Karpas-422 (cell line): ENCODE data around the gene RAB44. TPM values are rescaled to one million over a fixed set of nuclear protein-coding genes. Genes with fewer than 3 reads are reported as not detected.

Experiments
- DNase-seq: peaks from one replicate; pipeline ENCODE4 v3.0.0-alpha.2; 2015
- H2AFZ ChIP-seq: fragments of 200-600 bp; sonication (generic); 2 replicates; pipeline ENCODE4 v1.6.1; 2014; ENCODE audit warnings: antibody characterized with exemption, low read length, mixed read lengths
- H3K27ac ChIP-seq: fragments of 200-600 bp; sonication (generic); 2 replicates; pipeline ENCODE4 v1.5.1; 2014; ENCODE audit warnings: mild to moderate bottlenecking, low read length, moderate library complexity
- H3K27me3 ChIP-seq: fragments of 200-600 bp; sonication (generic); 2 replicates; pipeline ENCODE4 v1.6.1; 2014; ENCODE audit warnings: low read length, mixed read lengths
- H3K36me3 ChIP-seq: fragments of 200-600 bp; sonication (generic); 2 replicates; pipeline ENCODE4 v1.6.1; 2014; ENCODE audit warnings: low read length, mixed read lengths; ENCODE audit not compliant: insufficient read depth
- H3K4me1 ChIP-seq: fragments of 200-600 bp; sonication (generic); 2 replicates; pipeline ENCODE4 v1.6.1; 2014; ENCODE audit warnings: mild to moderate bottlenecking, low read length, mixed read lengths
- H3K4me2 ChIP-seq: fragments of 200-600 bp; sonication (generic); 2 replicates; pipeline ENCODE4 v1.6.1; 2014; ENCODE audit warnings: low read length, low read depth, mild to moderate bottlenecking; ENCODE audit not compliant: poor library complexity, severe bottlenecking
- H3K4me3 ChIP-seq: fragments of 200-600 bp; sonication (generic); 2 replicates; pipeline ENCODE4 v1.5.1; 2014; ENCODE audit warnings: mild to moderate bottlenecking, antibody characterized with exemption, low read length, mixed read lengths
- H3K79me2 ChIP-seq: fragments of 200-600 bp; sonication (generic); 2 replicates; pipeline ENCODE4 v1.6.1; 2014; ENCODE audit warnings: mild to moderate bottlenecking, low read length, mixed read lengths
- H3K9ac ChIP-seq: fragments of 200-600 bp; sonication (generic); 2 replicates; pipeline ENCODE4 v1.6.0; 2014; ENCODE audit warnings: low read length
- H3K9me2 ChIP-seq: fragments of 200-600 bp; sonication (generic), shearing (Covaris generic); replicated peaks from 2 replicates; pipeline ENCODE4 v1.6.0; 2014; ENCODE audit warnings: mild to moderate bottlenecking, low read length, moderate library complexity; ENCODE audit not compliant: insufficient read depth
- H3K9me3 ChIP-seq: fragments of 300-700, 200-600 bp; sonication (generic); 2 replicates; pipeline ENCODE4 v1.6.1; 2014; ENCODE audit warnings: low read length, mixed read lengths
- H4K20me1 ChIP-seq: fragments of 200-600 bp; sonication (generic); 2 replicates; pipeline ENCODE4 v1.6.1; 2014; ENCODE audit warnings: mild to moderate bottlenecking, antibody characterized with exemption, low read length, low read depth; ENCODE audit not compliant: insufficient read depth
- total RNA-seq: library from RNA; depleted of rRNA; stranded (reverse); fragments of >200 nt; shearing (Covaris generic); gene quantifications from 2 replicates; pipeline ENCODE4 v1.2.3, GENCODE V29; 2014; ENCODE audit warnings: low replicate concordance

The RAB44 gene
- total RNA-seq, 1 experiment from 2014 or later = not detected

GRCh38 chr6:36730424-36731380, 33.1 kb downstream of the RAB44 start:
- no peaks in the 10 kb centered on the region for H3K9me2 ChIP-seq
- no peaks in the 10 kb centered on the region for H3K79me2 ChIP-seq
- no peak for DNase-seq
- no peaks in the 10 kb centered on the region for H3K9me3 ChIP-seq
- no peaks in the 10 kb centered on the region for H4K20me1 ChIP-seq
- no peak overlapping the region for H3K4me2 ChIP-seq
- H3K27ac ChIP-seq = no peak overlapping the region
- H3K9ac ChIP-seq = no peak overlapping the region
- H2AFZ ChIP-seq = no peak overlapping the region
- no peaks in the 10 kb centered on the region for H3K27me3 ChIP-seq
- H3K4me3 ChIP-seq = no peak overlapping the region
- no peaks in the 10 kb centered on the region for H3K36me3 ChIP-seq
- no peaks in the 10 kb centered on the region for H3K4me1 ChIP-seq

- H3K9ac ChIP-seq = no peak overlapping the region
- no peaks in the 10 kb centered on the region for H3K79me2 ChIP-seq
- H3K9me2 ChIP-seq = no peaks in the 10 kb centered on the region
- H3K36me3 ChIP-seq = no peaks in the 10 kb centered on the region
- no peaks in the 10 kb centered on the region for H3K27me3 ChIP-seq
- H3K9me3 ChIP-seq = no peaks in the 10 kb centered on the region
- no peak overlapping the region for H3K4me3 ChIP-seq
- no peak overlapping the region for H3K27ac ChIP-seq
- no peak overlapping the region for H2AFZ ChIP-seq
- no peaks in the 10 kb centered on the region for H3K4me1 ChIP-seq
- no peak overlapping the region for H3K4me2 ChIP-seq
- no peaks in the 10 kb centered on the region for H4K20me1 ChIP-seq
- DNase-seq = no peak
Measured at GRCh38 chr6:36731622-36732310, 34.1 kb downstream of the RAB44 start.

- Histone ChIP-seq H3K9ac (no peak overlapping the region), H3K4me2 (no peak overlapping the region), H3K4me3 (no peak overlapping the region), H3K27ac (no peak overlapping the region), H2AFZ (no peak overlapping the region), H3K9me3 (no peaks in the 10 kb centered on the region), H4K20me1 (no peaks in the 10 kb centered on the region), H3K27me3 (no peaks in the 10 kb centered on the region), H3K4me1 (no peaks in the 10 kb centered on the region), H3K79me2 (no peaks in the 10 kb centered on the region), H3K36me3 (no peaks in the 10 kb centered on the region), H3K9me2 (no peaks in the 10 kb centered on the region)
- DNase-seq = no peak
Measured at GRCh38 chr6:36733300-36733699, 35.7 kb downstream of the RAB44 start.

- Histone ChIP-seq H3K4me2 (no peak overlapping the region), H2AFZ (no peak overlapping the region), H3K36me3 (no peaks in the 10 kb centered on the region)
Measured at GRCh38 chr6:36734486-36735060, 36.9 kb downstream of the RAB44 start.

GRCh38 chr6:36735110-36736071, 37.8 kb downstream of the RAB44 start:
- no peaks in the 10 kb centered on the region for H3K27me3 ChIP-seq
- no peak overlapping the region for H3K9ac ChIP-seq
- H3K27ac ChIP-seq = no peak overlapping the region
- no peak for DNase-seq
- H2AFZ ChIP-seq = no peak overlapping the region
- H3K9me3 ChIP-seq = no peaks in the 10 kb centered on the region
- no peaks in the 10 kb centered on the region for H3K4me1 ChIP-seq
- no peaks in the 10 kb centered on the region for H3K36me3 ChIP-seq
- no peaks in the 10 kb centered on the region for H3K9me2 ChIP-seq
- H3K4me3 ChIP-seq = no peak overlapping the region
- H3K79me2 ChIP-seq = no peaks in the 10 kb centered on the region
- H3K4me2 ChIP-seq = no peak overlapping the region
- no peaks in the 10 kb centered on the region for H4K20me1 ChIP-seq

More at GRCh38 chr6:36734486-36735060, 36.9 kb downstream of the RAB44 start:
- Histone ChIP-seq H3K9me3 (no peaks in the 10 kb centered on the region), H3K27me3 (no peaks in the 10 kb centered on the region), H3K9ac (no peak overlapping the region), H3K9me2 (no peaks in the 10 kb centered on the region), H3K79me2 (no peaks in the 10 kb centered on the region), H3K4me1 (no peaks in the 10 kb centered on the region), H3K27ac (no peak overlapping the region), H3K4me3 (no peak overlapping the region), H4K20me1 (no peaks in the 10 kb centered on the region)
- DNase-seq = no peak

- Histone ChIP-seq H2AFZ (no peak overlapping the region), H3K27me3 (no peaks in the 10 kb centered on the region), H3K79me2 (no peaks in the 10 kb centered on the region), H3K27ac (no peak overlapping the region), H4K20me1 (no peaks in the 10 kb centered on the region), H3K9me2 (no peaks in the 10 kb centered on the region), H3K9ac (no peak overlapping the region), H3K4me1 (no peaks in the 10 kb centered on the region), H3K36me3 (no peaks in the 10 kb centered on the region), H3K4me3 (no peak overlapping the region), H3K4me2 (no peak overlapping the region), H3K9me3 (no peaks in the 10 kb centered on the region)
- no peak for DNase-seq
Measured at GRCh38 chr6:36737043-36737785, 39.6 kb downstream of the RAB44 start.

- Histone ChIP-seq H3K9me2 (no peaks in the 10 kb centered on the region), H3K9me3 (no peaks in the 10 kb centered on the region), H3K27me3 (no peaks in the 10 kb centered on the region)
Measured at GRCh38 chr6:36738108-36738507, 40.5 kb downstream of the RAB44 start.

More at GRCh38 chr6:36738108-36738507, 40.5 kb downstream of the RAB44 start:
- H3K9ac ChIP-seq = no peak overlapping the region
- H3K4me2 ChIP-seq = no peak overlapping the region
- no peak overlapping the region for H3K4me3 ChIP-seq
- H3K79me2 ChIP-seq = no peaks in the 10 kb centered on the region
- no peaks in the 10 kb centered on the region for H4K20me1 ChIP-seq
- H3K36me3 ChIP-seq = no peaks in the 10 kb centered on the region
- H2AFZ ChIP-seq = no peak overlapping the region
- no peaks in the 10 kb centered on the region for H3K4me1 ChIP-seq
- no peak for DNase-seq
- H3K27ac ChIP-seq = no peak overlapping the region
